Spleen (tissue), 11 donors: ENCODE measurements around the gene NPC1. TPM values are rescaled to one million over a fixed set of nuclear protein-coding genes. Genes with fewer than 3 reads are reported as not detected.
"Not testable (repeated sequence)": the region's sequence is repeated elsewhere in the genome, so short reads cannot be mapped to it uniquely, and the experiment has no call there.

ENCODE experiments used
- DNase-seq: peaks from one replicate; pipeline ENCODE4 v3.0.0-alpha.2; 2020
- H3K27ac ChIP-seq, 8 donors: fragments of 200-600 bp; sonication (generic) in 7 of 8; 1 replicate in 4 of 8; 2 replicates in 4 of 8; pipeline versions ENCODE4 v1.5.0 to v1.8.0; 2016 to 2021; ENCODE audit warnings: inconsistent platforms in 4 of 8, mild to moderate bottlenecking in 4 of 8, moderate library complexity in 1 of 8
- H3K27me3 ChIP-seq, 7 donors: fragments of 200-600 bp; sonication (generic) in 6 of 7; replicated peaks in 1 of 7; 1 replicate in 4 of 7; 2 replicates in 3 of 7; pipeline versions ENCODE4 v1.5.0 to v1.8.0; 2016 to 2021; ENCODE audit warnings: inconsistent platforms in 3 of 7, mild to moderate bottlenecking in 1 of 7
- H3K36me3 ChIP-seq, 6 donors: fragments of 200-600 bp; sonication (generic) in 5 of 6; 1 replicate in 4 of 6; 2 replicates in 2 of 6; pipeline versions ENCODE4 v1.5.0 to v1.8.0; 2016 to 2021; ENCODE audit warnings: inconsistent platforms in 2 of 6
- H3K4me1 ChIP-seq, 6 donors: fragments of 200-600 bp; sonication (generic) in 5 of 6; 1 replicate in 3 of 6; 2 replicates in 3 of 6; pipeline versions ENCODE4 v1.5.0 to v1.8.0; 2016 to 2021; ENCODE audit warnings: inconsistent platforms in 3 of 6
- H3K4me3 ChIP-seq, 8 donors: fragments of 200-600 bp; sonication (generic) in 7 of 8; 1 replicate in 4 of 8; 2 replicates in 4 of 8; pipeline versions ENCODE4 v1.5.0 to v1.8.0; 2016 to 2021; ENCODE audit warnings: inconsistent platforms in 4 of 8, mild to moderate bottlenecking in 4 of 8, moderate library complexity in 2 of 8
- H3K9me3 ChIP-seq, 8 donors: fragments of 200-600 bp; sonication (generic) in 7 of 8; 1 replicate in 4 of 8; 2 replicates in 4 of 8; pipeline versions ENCODE4 v1.5.0 to v1.8.0; 2016 to 2021; ENCODE audit warnings: inconsistent platforms in 4 of 8
- CTCF ChIP-seq, 11 experiments: fragments of 200-600 bp in 7 of 11; fragments of 450-650 bp in 4 of 11; sonication (generic) in 4 of 11; IDR thresholded peaks in 8 of 11; conservative IDR thresholded peaks in 3 of 11; 1 replicate in 7 of 11; 2 replicates in 4 of 11; pipeline versions ENCODE4 v1.4.0 to v1.8.0; 2016 to 2021; ENCODE audit warnings: antibody characterized with exemption in 11 of 11, inconsistent platforms in 4 of 11, mild to moderate bottlenecking in 1 of 11
- POLR2A ChIP-seq, 3 donors: fragments of 450-650 bp; IDR thresholded peaks; one replicate each; pipeline ENCODE4 v1.5.1; 2017; ENCODE audit warnings: antibody characterized with exemption in 3 of 3, mild to moderate bottlenecking in 1 of 3
- POLR2AphosphoS5 ChIP-seq, 3 donors: sonication (generic); formaldehyde crosslinking; IDR thresholded peaks; one replicate each; pipeline ENCODE4 v1.5.1; 2017; ENCODE audit warnings: antibody characterized with exemption in 3 of 3
- WGBS, 5 donors: extraction: QIAGEN DNeasy Blood & Tissue Kit in 3 of 5; methylation state at CpG; one replicate each; pipeline versions ENCODE4 v1.1.5 to v1.1.7; 2013 to 2018; 5-methylcytosine and 5-hydroxymethylcytosine counted together
- intact Hi-C: fragments of 100-400 bp; cut with DNase I; formaldehyde crosslinking; loops from one replicate; pipeline ENCODE4 v1.15.0; 2023; ENCODE audit warnings: low total_unique reads
- polyA plus RNA-seq, 3 donors: library from polyadenylated mRNA; stranded (reverse); fragments of 200-250 nt; gene quantifications; one replicate each; pipeline ENCODE4 v1.2.1, GENCODE V29; 2013
- total RNA-seq, 7 donors: library from RNA; depleted of rRNA in 3 of 7; stranded (reverse); fragments of >200 nt in 3 of 7; fragmentation: NEBNext Ultra II Directional in 4 of 7; extraction: Animal tissue kit (Norgen Biotek cat#: 25700) in 4 of 7; gene quantifications; one replicate each; pipeline versions ENCODE4 v1.1.0 to v1.2.1, GENCODE V29; 2016 to 2021
- donor health status: healthy with polysubstance abuse.
- donor health status: DM: no; HTN: no; CAD: no; lungs with moderate emphysema.
- donor health status: DM: no; HTN: no; CAD: no.
- donor health status: Bipolar disorder and iron deficiency.
- donor health status: healthy.
- donor health status: DM: no; HTN: no; CAD: no.
- donor health status: DM: yes; HTN: yes; CAD: no.

NPC1 gene
- total and polyA plus RNA-seq, 10 donors, result 8.1 to 84.2 (median 56.0) TPM

GRCh38 chr18:23616258-23616657 is 30.0 kb upstream of the NPC1 start:
- no peak for DNase-seq
- Histone ChIP-seq H3K4me3 (no peak overlapping the region), H3K27ac (no peak overlapping the region), H3K4me1 (peaks cover 0 to 24% (median 14%) of the 10 kb centered on the region in 6 donors), H3K36me3 (no peaks in the 10 kb centered on the region), H3K9me3 (no peaks in the 10 kb centered on the region), H3K27me3 (peaks cover 0 to 35% (median 14%) of the 10 kb centered on the region in 7 donors)
- TF ChIP-seq POLR2AphosphoS5 (IDR thresholded peaks at IDR 0.05) (no peak), POLR2A (IDR thresholded peaks at IDR 0.05) (no peak), CTCF (IDR thresholded peaks at IDR 0.05 in 8 of 11, conservative IDR thresholded peaks at IDR 0.05 in 3 of 11) (no peak)
- intact Hi-C loops, result no loop called here
- 63 to 87% (median 76%) methylated on average over 2 of the region's 2 CpGs for WGBS, 5 donors

- no peaks in the 10 kb centered on the region for H3K36me3 ChIP-seq
- no peak overlapping the region for H3K4me3 ChIP-seq
- peaks cover 0 to 18% (median 12%) of the 10 kb centered on the region in 6 donors for H3K4me1 ChIP-seq
- no peak overlapping the region for H3K27ac ChIP-seq
- DNase-seq, result no peak
- WGBS, 5 donors, result 74 to 91% (median 77%) methylated on average over 3 of the region's 3 CpGs
- no peak for TF ChIP-seq POLR2A (IDR thresholded peaks at IDR 0.05)
- H3K9me3 ChIP-seq, result no peaks in the 10 kb centered on the region
- H3K27me3 ChIP-seq, result peaks cover 0 to 22% (median 10%) of the 10 kb centered on the region in 7 donors
- intact Hi-C loops, result no loop called here
Measured at GRCh38 chr18:23614891-23615290, 28.6 kb upstream of the NPC1 start.

- WGBS, 5 donors, result 85 to 100% (median 98%) methylated on average over 2 of the region's 2 CpGs
- H3K4me3 ChIP-seq, result no peak overlapping the region
- no peaks in the 10 kb centered on the region for H3K9me3 ChIP-seq
- H3K4me1 ChIP-seq, result peaks cover 0 to 13% (median 9%) of the 10 kb centered on the region in 6 donors
- no peak for DNase-seq
- H3K36me3 ChIP-seq, result no peaks in the 10 kb centered on the region
- peaks cover 0 to 17% (median 6%) of the 10 kb centered on the region in 7 donors for H3K27me3 ChIP-seq
- H3K27ac ChIP-seq, result no peak overlapping the region
- TF ChIP-seq POLR2AphosphoS5 (IDR thresholded peaks at IDR 0.05) (no peak), CTCF (IDR thresholded peaks at IDR 0.05 in 8 of 11, conservative IDR thresholded peaks at IDR 0.05 in 3 of 11) (no peak), POLR2A (IDR thresholded peaks at IDR 0.05) (no peak)
- intact Hi-C loops, result no loop called here
Measured at GRCh38 chr18:23614413-23614812, 28.1 kb upstream of the NPC1 start.

GRCh38 chr18:23613091-23613475 is 26.8 kb upstream of the NPC1 start:
- intact Hi-C loops, H3K9me3 ChIP-seq, H3K27ac ChIP-seq, DNase-seq, H3K4me3 ChIP-seq, H3K36me3 ChIP-seq, H3K27me3 ChIP-seq, H3K4me1 ChIP-seq: not testable (repeated sequence)
- WGBS, 5 donors, result 88 to 94% (median 90%) methylated on average over 7 of the region's 7 CpGs

GRCh38 chr18:23612434-23613090 is 26.3 kb upstream of the NPC1 start:
- DNase-seq, result no peak
- 66 to 82% (median 70%) methylated on average over 8 of the region's 8 CpGs for WGBS, 5 donors

More at GRCh38 chr18:23612434-23613090, 26.3 kb upstream of the NPC1 start:
- Histone ChIP-seq H3K27ac (no peak overlapping the region), H3K4me1 (no peaks in the 10 kb centered on the region), H3K4me3 (no peak overlapping the region), H3K9me3 (no peaks in the 10 kb centered on the region), H3K36me3 (no peaks in the 10 kb centered on the region), H3K27me3 (no peaks in the 10 kb centered on the region)
- TF ChIP-seq CTCF (IDR thresholded peaks at IDR 0.05 in 8 of 11, conservative IDR thresholded peaks at IDR 0.05 in 3 of 11) (no peak), POLR2A (IDR thresholded peaks at IDR 0.05) (no peak), POLR2AphosphoS5 (IDR thresholded peaks at IDR 0.05) (no peak)
- intact Hi-C loops, result no loop called here
